ENCODE data around the gene EVC2.

DNA sequence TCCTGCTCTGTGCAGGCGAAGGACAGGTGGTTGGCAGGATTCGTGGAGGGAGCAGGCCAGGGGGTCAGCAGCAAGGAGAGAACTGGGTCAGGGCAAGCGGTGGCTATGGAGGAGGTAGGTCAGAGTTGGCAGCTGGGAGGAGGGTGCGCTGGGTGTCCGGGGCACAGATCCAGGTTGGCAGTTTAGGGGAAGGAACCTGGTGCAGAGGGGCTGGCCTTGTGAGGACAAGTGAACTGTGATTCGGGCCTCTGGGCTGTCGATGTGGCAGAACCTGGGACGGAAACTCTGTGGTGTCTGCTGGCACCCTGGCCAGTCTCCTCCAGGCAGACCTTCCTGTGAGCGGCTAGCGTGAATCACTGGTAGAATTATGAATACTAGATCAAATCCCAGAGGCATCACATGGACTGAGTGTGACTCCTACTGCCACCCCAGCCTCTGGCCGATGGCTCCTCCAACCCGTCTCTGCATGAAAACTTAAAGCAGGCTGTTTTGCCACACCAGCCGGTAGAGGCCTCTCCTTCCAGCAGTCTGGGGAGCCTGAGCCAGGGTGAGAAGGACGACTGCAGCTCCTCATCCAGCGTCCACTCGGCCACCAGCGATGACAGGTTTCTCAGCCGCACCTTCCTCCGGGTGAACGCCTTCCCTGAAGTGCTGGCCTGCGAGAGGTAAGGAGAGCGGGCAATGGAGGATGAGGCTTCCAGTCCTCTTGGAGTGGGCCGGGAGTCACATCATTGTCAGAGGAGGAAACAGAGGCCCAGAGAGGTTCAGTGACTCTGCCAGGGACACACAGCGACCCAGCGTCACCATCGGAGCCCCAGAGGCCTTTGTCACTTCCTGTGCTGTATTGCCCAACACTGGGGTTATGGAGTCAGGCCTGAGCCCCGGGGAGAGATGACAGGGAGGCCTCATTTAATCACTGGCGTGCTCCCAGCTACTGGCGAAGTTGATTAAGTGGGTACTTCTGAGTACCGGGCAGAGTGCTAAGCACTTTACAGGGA, 22.9 kb upstream of the EVC2 start:
- TF ChIP-seq, protein P1, sequence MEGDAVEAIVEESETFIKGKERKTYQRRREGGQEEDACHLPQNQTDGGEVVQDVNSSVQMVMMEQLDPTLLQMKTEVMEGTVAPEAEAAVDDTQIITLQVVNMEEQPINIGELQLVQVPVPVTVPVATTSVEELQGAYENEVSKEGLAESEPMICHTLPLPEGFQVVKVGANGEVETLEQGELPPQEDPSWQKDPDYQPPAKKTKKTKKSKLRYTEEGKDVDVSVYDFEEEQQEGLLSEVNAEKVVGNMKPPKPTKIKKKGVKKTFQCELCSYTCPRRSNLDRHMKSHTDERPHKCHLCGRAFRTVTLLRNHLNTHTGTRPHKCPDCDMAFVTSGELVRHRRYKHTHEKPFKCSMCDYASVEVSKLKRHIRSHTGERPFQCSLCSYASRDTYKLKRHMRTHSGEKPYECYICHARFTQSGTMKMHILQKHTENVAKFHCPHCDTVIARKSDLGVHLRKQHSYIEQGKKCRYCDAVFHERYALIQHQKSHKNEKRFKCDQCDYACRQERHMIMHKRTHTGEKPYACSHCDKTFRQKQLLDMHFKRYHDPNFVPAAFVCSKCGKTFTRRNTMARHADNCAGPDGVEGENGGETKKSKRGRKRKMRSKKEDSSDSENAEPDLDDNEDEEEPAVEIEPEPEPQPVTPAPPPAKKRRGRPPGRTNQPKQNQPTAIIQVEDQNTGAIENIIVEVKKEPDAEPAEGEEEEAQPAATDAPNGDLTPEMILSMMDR (IDR thresholded peaks at IDR 0.05), result no peak
- TF ChIP-seq POLR2A (IDR thresholded peaks at IDR 0.05), result no peak
